Endothelial cell of umbilical vein (primary cell): ENCODE measurements around the gene CLPX. TPM values are rescaled to one million over a fixed set of nuclear protein-coding genes. Genes with fewer than 3 reads are reported as not detected.

Experiments used
- BruUV-seq: library from RNA; stranded (reverse); fragments of 400-500 nt; replicated peaks from 2 replicates; lab custom pipeline; 2021; lab: Mats Ljungman, UMichigan
- CTCF ChIA-PET: fragments of 300-600, 350-600 bp; sonication (Branson Sonifier 250); formaldehyde crosslinking; loops from one replicate; lab custom pipeline; 2021; ENCODE audit warnings: antibody characterized with exemption, inconsistent platforms; lab: Charles Lee
- POLR2A ChIA-PET: fragments of 300-600, 350-600 bp; sonication (Branson Sonifier 250); formaldehyde crosslinking; loops from one replicate; lab custom pipeline; 2021; ENCODE audit warnings: antibody characterized with exemption, inconsistent platforms; lab: Charles Lee
- DNase-seq: peaks from one replicate; pipeline ENCODE4 v3.0.0-alpha.2; 2011; ENCODE audit warnings: low read depth, low spot score
- FAIRE-seq: peaks from 2 replicates; lab custom pipeline; 2011; peaks lifted over from hg19 to GRCh38; lab: Jason Lieb, UNC
- H2AFZ ChIP-seq: 2 replicates; pipeline ENCODE4 v1.6.0; 2012; ENCODE audit warnings: low read depth, low read length, control low read depth, inconsistent platforms
- H3K27ac ChIP-seq: 2 replicates; pipeline ENCODE4 v1.5.1; 2011; ENCODE audit warnings: low read depth, mild to moderate bottlenecking, control low read depth, low read length, moderate library complexity; ENCODE audit not compliant: insufficient read depth
- H3K27me3 ChIP-seq, 2 experiments: 2 replicates each; pipeline versions ENCODE4 v1.6.0 to v1.6.1; 2011; ENCODE audit warnings: low read length in 2 of 2, mixed read lengths in 1 of 2; ENCODE audit not compliant: control insufficient read depth in 2 of 2, insufficient read depth in 2 of 2
- H3K36me3 ChIP-seq, 2 experiments: 2 replicates in 1 of 2; 3 replicates in 1 of 2; pipeline ENCODE4 v1.5.1; 2011; ENCODE audit warnings: low read length in 2 of 2, mild to moderate bottlenecking in 1 of 2, moderate library complexity in 1 of 2; ENCODE audit not compliant: control insufficient read depth in 2 of 2, insufficient read depth in 2 of 2; ENCODE audit errors: extremely low read depth in 1 of 2
- H3K4me1 ChIP-seq: 3 replicates; pipeline ENCODE4 v1.5.1; 2011; ENCODE audit warnings: mild to moderate bottlenecking, low read length; ENCODE audit not compliant: control insufficient read depth, insufficient read depth; ENCODE audit errors: extremely low read depth
- H3K4me2 ChIP-seq: 2 replicates; pipeline ENCODE4 v1.6.1; 2011; ENCODE audit warnings: low read length, control low read depth, mixed read lengths; ENCODE audit not compliant: insufficient read depth
- H3K4me3 ChIP-seq, 3 experiments: fragments of 200-600 bp in 1 of 3; sonication (generic), shearing (Covaris generic) in 1 of 3; replicated peaks in 1 of 3; 2 replicates each; pipeline ENCODE4 v1.5.1; 2011 to 2016; ENCODE audit warnings: control low read depth in 3 of 3, low read length in 3 of 3, mild to moderate bottlenecking in 2 of 3, inconsistent platforms in 1 of 3, low read depth in 1 of 3, moderate library complexity in 1 of 3; ENCODE audit not compliant: insufficient read depth in 1 of 3
- H3K79me2 ChIP-seq: 2 replicates; pipeline ENCODE4 v1.6.0; 2012; ENCODE audit warnings: low read length, inconsistent platforms; ENCODE audit not compliant: control insufficient read depth, insufficient read depth
- H3K9ac ChIP-seq: replicated peaks from 2 replicates; pipeline ENCODE3; 2011; ENCODE audit warnings: low read length, control low read depth; ENCODE audit not compliant: insufficient read depth; ENCODE audit errors: extremely low read depth
- H3K9me1 ChIP-seq: replicated peaks from 3 replicates; pipeline ENCODE4 v1.6.0; 2011; ENCODE audit warnings: mild to moderate bottlenecking, low read length; ENCODE audit not compliant: control insufficient read depth, insufficient read depth; ENCODE audit errors: extremely low read depth
- H3K9me3 ChIP-seq: replicated peaks from 2 replicates; pipeline ENCODE4 v1.5.1; 2012; ENCODE audit warnings: low read length, inconsistent platforms; ENCODE audit not compliant: control insufficient read depth, insufficient read depth
- H4K20me1 ChIP-seq: replicated peaks from 2 replicates; pipeline ENCODE3; 2011; ENCODE audit warnings: mild to moderate bottlenecking, low read length; ENCODE audit not compliant: control insufficient read depth, insufficient read depth; ENCODE audit errors: extremely low read depth
- CTCF ChIP-seq, 2 donors: IDR thresholded peaks; 1 replicate in 1 of 2; 2 replicates in 1 of 2; pipeline ENCODE4 v1.5.1; 2011; ENCODE audit warnings: low read length in 2 of 2, mild to moderate bottlenecking in 2 of 2, moderate library complexity in 2 of 2, control low read depth in 1 of 2, inconsistent platforms in 1 of 2, low read depth in 1 of 2; ENCODE audit not compliant: insufficient read depth in 1 of 2; ENCODE audit errors: extremely low read depth in 1 of 2
- EZH2 ChIP-seq: IDR thresholded peaks from 2 replicates; pipeline ENCODE4 v1.6.1; 2012; ENCODE audit warnings: borderline replicate concordance, low read depth, mild to moderate bottlenecking, moderate library complexity, low read length, inconsistent platforms; ENCODE audit not compliant: severe bottlenecking
- FOS ChIP-seq: IDR thresholded peaks from 2 replicates; pipeline ENCODE4 v1.6.1; 2011; ENCODE audit warnings: mild to moderate bottlenecking, low read length, moderate library complexity, borderline replicate concordance; ENCODE audit not compliant: insufficient read depth
- GATA2 ChIP-seq: IDR thresholded peaks from 2 replicates; pipeline ENCODE4 v1.7.0; 2011; ENCODE audit warnings: low read depth, mild to moderate bottlenecking, moderate library complexity, mixed read lengths, low read length; ENCODE audit not compliant: insufficient read length, insufficient read depth
- JUN ChIP-seq: IDR thresholded peaks from 2 replicates; pipeline ENCODE4 v1.6.1; 2011; ENCODE audit warnings: borderline replicate concordance, low read depth; ENCODE audit not compliant: insufficient read length, insufficient read depth
- MAX ChIP-seq: IDR thresholded peaks from 2 replicates; pipeline ENCODE4 v1.6.1; 2011; ENCODE audit not compliant: insufficient read depth, insufficient read length
- MYC ChIP-seq: IDR thresholded peaks from one replicate; pipeline ENCODE4 v1.6.1; 2011; ENCODE audit warnings: mild to moderate bottlenecking, low read depth, low read length
- POLR2A ChIP-seq: IDR thresholded peaks from 2 replicates; pipeline ENCODE4 v1.6.1; 2012; ENCODE audit warnings: low read depth, mild to moderate bottlenecking, control low read depth, low read length
- POLR2AphosphoS5 ChIP-seq: IDR thresholded peaks from 2 replicates; pipeline ENCODE4 v1.6.1; 2012; ENCODE audit warnings: low read depth, mild to moderate bottlenecking, control low read depth, low read length, moderate library complexity; ENCODE audit not compliant: insufficient read depth
- dilution Hi-C: fragments of 300-500 bp; cut with MboI; formaldehyde crosslinking; loops from one replicate; pipeline ENCODE4 v1.15.0; 2019; ENCODE audit warnings: low sequenced_read_pairs; ENCODE audit not compliant: extremely low pct_ligation_motif_present
- intact Hi-C: fragments of 100-400 bp; cut with micrococcal nuclease; formaldehyde crosslinking; loops from one replicate; pipeline ENCODE4 v1.10.0; 2022
- polyA plus RNA-seq, 4 experiments: library from polyadenylated mRNA; depleted of rRNA in 3 of 4; stranded (reverse) in 3 of 4; unstranded in 1 of 4; fragments of >200 nt; gene quantifications; 2 replicates each; pipeline versions ENCODE4 v1.2.1 to v1.2.3, GENCODE V29; 2011 to 2012; ENCODE audit warnings: missing spikeins in 1 of 4
- total RNA-seq: library from RNA; stranded (reverse); gene quantifications from 2 replicates; pipeline ENCODE4 v1.2.3, GENCODE V29; 2021

Gene CLPX
- total and polyA plus RNA-seq, 2 donors (not counting 3 experiments of a cell fraction or from before 2014, with no cell fraction given) = 11.1 to 41.4 TPM

GRCh38 chr15:65171428-65171827 is 13.7 kb downstream of the CLPX start:
- H3K9me3 ChIP-seq = no peaks in the 10 kb centered on the region
- no peak overlapping the region for H3K9ac ChIP-seq
- TF ChIP-seq MAX (no peak), EZH2 (no peak), JUN (no peak)
- peaks cover 4% of the 10 kb centered on the region for H3K79me2 ChIP-seq
- peaks cover 3 to 7% of the 10 kb centered on the region in 2 experiments for H3K36me3 ChIP-seq
- FAIRE-seq = no peak
- H3K4me2 ChIP-seq = no peak overlapping the region
- no peak for DNase-seq
- H3K4me1 ChIP-seq = no peaks in the 10 kb centered on the region
- H2AFZ ChIP-seq = no peak overlapping the region
- no peak overlapping the region for H3K4me3 ChIP-seq
- no peak overlapping the region for H3K27ac ChIP-seq
- no peaks in the 10 kb centered on the region for H3K9me1 ChIP-seq
- dilution Hi-C loops = no loop called here
- POLR2A ChIA-PET = no interaction called here
- intact Hi-C loops = no loop called here
- no TSS peak for BruUV-seq
- no peaks in the 10 kb centered on the region for H4K20me1 ChIP-seq
- no peaks in the 10 kb centered on the region for H3K27me3 ChIP-seq
- CTCF ChIA-PET = no interaction called here

- H3K9me3 ChIP-seq = no peaks in the 10 kb centered on the region
- H2AFZ ChIP-seq = no peak overlapping the region
- H3K27ac ChIP-seq = no peak overlapping the region
- H4K20me1 ChIP-seq = no peaks in the 10 kb centered on the region
- CTCF ChIA-PET = interaction anchor here (1.3 kb wide), 1 partner anchor 132 kb away, joined by 4 read pairs; no protein-coding TSS in a partner anchor
- no peaks in the 10 kb centered on the region for H3K4me1 ChIP-seq
- H3K36me3 ChIP-seq = peaks cover 0 to 7% of the 10 kb centered on the region in 2 experiments
- FAIRE-seq (no peak), DNase-seq (no peak)
- no peak overlapping the region for H3K9ac ChIP-seq
- intact Hi-C loops = no loop called here
- POLR2A ChIA-PET = no interaction called here
- dilution Hi-C loops = no loop called here
- TF ChIP-seq MAX = no peak
- TF ChIP-seq CTCF (IDR thresholded peaks at IDR 0.05; ENCODE audit: extremely low read depth in 1 of 2, insufficient read depth in 1 of 2, low read depth in 1 of 2, low read length in 2 of 2) = no peak
- TF ChIP-seq GATA2 = no peak
- TF ChIP-seq POLR2AphosphoS5 = no peak
- TF ChIP-seq POLR2A = no peak
- TF ChIP-seq EZH2 = no peak
- TF ChIP-seq JUN = no peak
- TF ChIP-seq MYC = no peak
- TF ChIP-seq FOS = no peak
- H3K79me2 ChIP-seq = peaks cover 2% of the 10 kb centered on the region
- no peak overlapping the region for H3K4me3 ChIP-seq
- no peak overlapping the region for H3K4me2 ChIP-seq
- no TSS peak for BruUV-seq
- no peaks in the 10 kb centered on the region for H3K9me1 ChIP-seq
- H3K27me3 ChIP-seq = no peaks in the 10 kb centered on the region
These were observed 19.3 kb downstream of the CLPX start for GRCh38 chr15:65165875-65166274.
